CD4-positive, alpha-beta T cell treated with Interleukin-2 at 100 ng/mL for 4 hours (primary cell): ENCODE data around the gene DOCK1.

Experiments used
- DNase-seq: peaks from one replicate; pipeline ENCODE4 v3.0.0-alpha.2; 2020; ENCODE audit warnings: low spot score

Gene DOCK1

GRCh38 chr10:127467811-127468210 is 562.6 kb downstream of the DOCK1 start:
- DNase-seq: no peak

GRCh38 chr10:127468632-127469031 is 563.4 kb downstream of the DOCK1 start:
- DNase-seq: no peak

- no peak for DNase-seq
Measured at GRCh38 chr10:127470911-127471310, 565.7 kb downstream of the DOCK1 start.

DNA sequence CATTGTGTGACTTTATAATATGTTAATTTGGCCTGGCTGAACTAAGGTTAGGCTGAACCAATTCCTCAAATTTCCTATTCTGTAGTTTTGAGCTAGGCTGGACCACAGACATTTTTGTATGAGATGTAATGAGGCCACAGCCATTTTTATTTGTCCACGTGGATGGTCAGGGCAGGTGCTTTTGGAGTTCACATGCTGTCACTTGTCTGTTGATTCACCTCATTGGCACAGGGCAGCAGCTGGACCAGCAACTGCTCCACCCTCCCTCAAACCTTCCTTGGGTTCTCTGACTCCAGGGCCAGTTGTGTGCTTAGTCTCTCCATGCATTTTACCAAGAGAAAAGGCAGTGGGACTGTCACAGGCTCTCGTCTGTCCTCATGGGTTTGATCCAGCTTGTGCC is 567.7 kb downstream of the DOCK1 start:
- DNase-seq: no peak

- DNase-seq: no peak
Measured at GRCh38 chr10:127474501-127474900, 569.3 kb downstream of the DOCK1 start.

GRCh38 chr10:127485153-127485857 is 580.1 kb downstream of the DOCK1 start:
- no peak for DNase-seq

DNA sequence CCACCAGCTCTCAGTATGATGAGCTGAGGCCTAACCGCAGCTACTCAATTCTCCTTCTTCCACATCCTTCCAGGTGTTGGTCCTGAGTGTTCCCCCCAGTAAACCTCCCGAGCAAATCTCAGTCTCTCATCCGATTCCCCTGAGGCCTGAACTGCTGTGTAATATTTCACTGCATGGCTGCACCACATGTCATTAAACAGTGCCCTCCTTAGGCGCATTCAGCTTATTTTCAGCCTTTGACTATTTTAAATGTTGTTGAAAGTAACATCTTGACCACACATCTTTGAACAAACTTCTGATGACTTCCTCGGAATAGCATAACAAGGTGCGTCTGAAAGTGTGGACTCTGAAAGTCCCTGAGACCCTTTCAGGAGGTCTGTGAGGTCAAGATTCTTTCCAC is 581.1 kb downstream of the DOCK1 start:
- DNase-seq: no peak

DNA sequence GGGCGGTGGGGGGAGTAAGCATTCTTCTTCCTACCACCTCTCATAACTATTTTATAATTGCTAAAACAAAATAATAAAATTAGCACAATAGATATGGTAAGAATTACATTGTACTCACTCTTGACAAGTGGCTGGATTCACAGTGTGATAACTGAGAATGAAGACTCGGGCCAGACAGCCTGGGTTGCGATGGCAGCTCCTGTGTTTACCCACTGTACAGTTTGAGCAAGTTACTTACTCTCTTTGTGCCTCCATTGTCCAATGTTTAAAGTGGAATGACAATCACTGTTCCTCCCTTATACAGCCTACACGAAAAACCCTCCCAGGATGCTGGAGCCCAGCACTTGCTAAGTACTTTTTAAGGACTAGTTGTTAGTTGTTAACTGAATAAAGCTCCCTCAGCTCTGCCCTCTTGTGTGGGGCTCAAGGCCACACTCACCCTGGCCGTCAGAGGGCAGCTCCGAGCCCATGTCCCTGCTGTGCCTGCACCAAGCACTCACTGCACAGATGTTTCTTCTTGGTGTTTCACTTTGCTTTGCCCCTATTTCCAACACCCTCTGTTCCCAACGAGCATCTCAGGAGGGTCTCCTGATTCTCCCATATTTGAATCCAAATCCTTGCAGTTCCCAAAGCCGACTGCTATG is 587.5 kb downstream of the DOCK1 start:
- DNase-seq: no peak

DNA sequence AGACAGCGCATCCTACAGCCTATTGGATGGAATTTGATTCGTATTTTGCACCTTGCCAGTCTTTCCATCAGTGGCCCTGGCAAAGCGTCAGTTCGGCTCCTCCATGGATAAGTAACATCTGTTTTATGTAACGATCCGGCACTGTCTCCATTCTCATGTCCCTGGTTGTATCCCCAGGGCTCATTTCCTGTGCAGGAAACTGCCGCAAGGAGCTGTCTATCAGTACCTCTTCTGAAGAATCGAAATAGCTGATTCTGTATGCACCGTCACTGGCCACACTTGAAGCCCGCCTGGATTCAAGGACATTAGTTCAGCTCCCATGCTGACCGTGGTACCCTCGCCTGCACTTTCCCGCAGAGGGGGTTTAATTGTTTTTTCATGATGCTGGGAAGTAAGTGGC is 590.8 kb downstream of the DOCK1 start:
- no peak for DNase-seq

DNA sequence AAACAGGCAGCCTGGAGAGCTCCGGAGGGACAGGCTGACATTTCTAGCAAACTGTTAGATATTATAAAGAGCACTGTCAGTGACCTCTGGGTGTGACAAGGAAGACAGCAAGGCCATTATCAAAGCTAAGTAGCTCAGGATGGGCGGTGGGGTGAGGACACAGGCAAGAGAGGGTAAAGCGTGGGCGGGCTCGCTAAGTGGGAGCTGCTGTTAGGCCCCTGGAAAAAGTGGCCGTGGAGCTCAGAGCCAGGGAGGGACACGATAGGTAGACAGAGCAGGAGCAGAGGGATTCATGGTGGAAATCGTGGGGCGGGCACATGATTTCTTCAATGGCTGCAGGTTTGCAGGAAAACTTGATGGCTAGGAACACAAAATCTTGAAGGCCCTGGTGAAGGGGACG is 592.5 kb downstream of the DOCK1 start:
- no peak for DNase-seq

GRCh38 chr10:127498087-127498486 is 592.9 kb downstream of the DOCK1 start:
- DNase-seq: no peak

- no peak for DNase-seq
Measured at GRCh38 chr10:127500127-127500526, 594.9 kb downstream of the DOCK1 start.
